ENCODE measurements around the gene TMPRSS11D.

Gene TMPRSS11D

GRCh38 chr4:67810011-67810410, 73.8 kb downstream of the TMPRSS11D start:
- Histone ChIP-seq H4K20me1 (ENCODE audit: insufficient read depth) (no peaks in the 10 kb centered on the region), H3K79me2 (ENCODE audit: insufficient read depth, low read depth) (no peaks in the 10 kb centered on the region), H3K27me3 (ENCODE audit: insufficient read depth, low read depth) (no peaks in the 10 kb centered on the region), H3K36me3 (ENCODE audit: insufficient read depth) (no peaks in the 10 kb centered on the region), H3K4me3 (IDR thresholded peaks at IDR 0.05; ENCODE audit: insufficient read depth, low read depth, low read length) (no peak overlapping the region), H3K4me2 (no peak overlapping the region), H2AFZ (ENCODE audit: low read depth) (no peak overlapping the region), H3K4me1 (ENCODE audit: low read depth, poor library complexity, severe bottlenecking) (no peaks in the 10 kb centered on the region), H3K9ac (no peak overlapping the region), H3K27ac (no peak overlapping the region)
- TF ChIP-seq CTCF (conservative IDR thresholded peaks at IDR 0.05; ENCODE audit: low read depth, low read length) = no peak

- Histone ChIP-seq H3K9ac (no peak overlapping the region), H3K36me3 (ENCODE audit: insufficient read depth) (no peaks in the 10 kb centered on the region), H3K4me2 (no peak overlapping the region), H2AFZ (ENCODE audit: low read depth) (no peak overlapping the region), H3K79me2 (ENCODE audit: insufficient read depth, low read depth) (no peaks in the 10 kb centered on the region), H3K4me3 (IDR thresholded peaks at IDR 0.05; ENCODE audit: insufficient read depth, low read depth, low read length) (no peak overlapping the region), H3K27ac (no peak overlapping the region), H3K27me3 (ENCODE audit: insufficient read depth, low read depth) (no peaks in the 10 kb centered on the region), H4K20me1 (ENCODE audit: insufficient read depth) (no peaks in the 10 kb centered on the region), H3K4me1 (ENCODE audit: low read depth, poor library complexity, severe bottlenecking) (no peaks in the 10 kb centered on the region)
- no peak for TF ChIP-seq CTCF (conservative IDR thresholded peaks at IDR 0.05; ENCODE audit: low read depth, low read length)
Measured at GRCh38 chr4:67809502-67809901, 74.3 kb downstream of the TMPRSS11D start.

- Histone ChIP-seq H3K4me3 (IDR thresholded peaks at IDR 0.05; ENCODE audit: insufficient read depth, low read depth, low read length) (no peak overlapping the region), H3K27me3 (ENCODE audit: insufficient read depth, low read depth) (no peaks in the 10 kb centered on the region), H2AFZ (ENCODE audit: low read depth) (no peak overlapping the region), H3K27ac (no peak overlapping the region), H3K36me3 (ENCODE audit: insufficient read depth) (no peaks in the 10 kb centered on the region), H3K4me1 (ENCODE audit: low read depth, poor library complexity, severe bottlenecking) (no peaks in the 10 kb centered on the region), H4K20me1 (ENCODE audit: insufficient read depth) (no peaks in the 10 kb centered on the region), H3K9ac (no peak overlapping the region), H3K4me2 (no peak overlapping the region), H3K79me2 (ENCODE audit: insufficient read depth, low read depth) (no peaks in the 10 kb centered on the region)
- no peak for TF ChIP-seq CTCF (conservative IDR thresholded peaks at IDR 0.05; ENCODE audit: low read depth, low read length)
Measured at GRCh38 chr4:67796810-67797209, 87.0 kb downstream of the TMPRSS11D start.

GRCh38 chr4:67790721-67791120, 93.1 kb downstream of the TMPRSS11D start:
- Histone ChIP-seq H3K4me2 (no peak overlapping the region), H4K20me1 (ENCODE audit: insufficient read depth) (no peaks in the 10 kb centered on the region), H3K27ac (no peak overlapping the region), H3K36me3 (ENCODE audit: insufficient read depth) (no peaks in the 10 kb centered on the region), H3K4me3 (IDR thresholded peaks at IDR 0.05; ENCODE audit: insufficient read depth, low read depth, low read length) (no peak overlapping the region), H3K4me1 (ENCODE audit: low read depth, poor library complexity, severe bottlenecking) (no peaks in the 10 kb centered on the region), H3K79me2 (ENCODE audit: insufficient read depth, low read depth) (no peaks in the 10 kb centered on the region), H3K9ac (no peak overlapping the region), H3K27me3 (ENCODE audit: insufficient read depth, low read depth) (no peaks in the 10 kb centered on the region), H2AFZ (ENCODE audit: low read depth) (no peak overlapping the region)
- TF ChIP-seq CTCF (conservative IDR thresholded peaks at IDR 0.05; ENCODE audit: low read depth, low read length) = no peak
